Lower lobe of right lung (tissue), 2 donors: Measurements from ENCODE around the gene RAPH1. TPM values are rescaled to one million over a fixed set of nuclear protein-coding genes. Genes with fewer than 3 reads are reported as not detected.
"Not testable (repeated sequence)": the region's sequence is repeated elsewhere in the genome, so short reads cannot be mapped to it uniquely, and the experiment has no call there.

ENCODE experiments used
- ATAC-seq, 2 donors: fragments of 200-7000 bp; cut with Tn5 transposase; one replicate each; pipeline ENCODE4 v1.9.1; 2020 to 2022; ENCODE audit warnings: mild to moderate bottlenecking in 2 of 2, moderate library complexity in 2 of 2
- DNase-seq: peaks from one replicate; pipeline ENCODE4 v3.0.0-alpha.2; 2020
- H3K27ac ChIP-seq: fragments of 200-600 bp; one replicate; pipeline ENCODE4 v1.8.0; 2022
- H3K27me3 ChIP-seq: fragments of 200-600 bp; one replicate; pipeline ENCODE4 v1.8.0; 2022; ENCODE audit warnings: low read depth
- H3K36me3 ChIP-seq: fragments of 200-600 bp; one replicate; pipeline ENCODE4 v1.8.0; 2022; ENCODE audit warnings: mild to moderate bottlenecking
- H3K4me1 ChIP-seq: fragments of 200-600 bp; one replicate; pipeline ENCODE4 v1.8.0; 2022
- H3K4me3 ChIP-seq: fragments of 200-600 bp; one replicate; pipeline ENCODE4 v1.8.0; 2022; ENCODE audit warnings: mild to moderate bottlenecking
- H3K9me3 ChIP-seq: fragments of 200-600 bp; one replicate; pipeline ENCODE4 v1.8.0; 2022
- intact Hi-C: fragments of 100-400 bp; cut with DNase I; formaldehyde crosslinking; loops from one replicate; pipeline ENCODE4 v1.11.0; 2022
- total RNA-seq: library from RNA; stranded (reverse); fragmentation: NEBNext Ultra II Directional; extraction: Animal tissue kit (Norgen Biotek cat#: 25700); gene quantifications from one replicate; pipeline ENCODE4 v1.2.1, GENCODE V29; 2021
- TF ChIP-seq, protein P1 (sequence below): fragments of 200-600 bp; IDR thresholded peaks from one replicate; pipeline ENCODE4 v1.8.0; 2022; ENCODE audit warnings: antibody characterized with exemption, mild to moderate bottlenecking
- donor health status: DM: no; HTN: yes; CAD: no; lungs with severe emphysema.

Gene RAPH1
- total RNA-seq, 1 donor from 2014 or later = 63.8 TPM

DNA sequence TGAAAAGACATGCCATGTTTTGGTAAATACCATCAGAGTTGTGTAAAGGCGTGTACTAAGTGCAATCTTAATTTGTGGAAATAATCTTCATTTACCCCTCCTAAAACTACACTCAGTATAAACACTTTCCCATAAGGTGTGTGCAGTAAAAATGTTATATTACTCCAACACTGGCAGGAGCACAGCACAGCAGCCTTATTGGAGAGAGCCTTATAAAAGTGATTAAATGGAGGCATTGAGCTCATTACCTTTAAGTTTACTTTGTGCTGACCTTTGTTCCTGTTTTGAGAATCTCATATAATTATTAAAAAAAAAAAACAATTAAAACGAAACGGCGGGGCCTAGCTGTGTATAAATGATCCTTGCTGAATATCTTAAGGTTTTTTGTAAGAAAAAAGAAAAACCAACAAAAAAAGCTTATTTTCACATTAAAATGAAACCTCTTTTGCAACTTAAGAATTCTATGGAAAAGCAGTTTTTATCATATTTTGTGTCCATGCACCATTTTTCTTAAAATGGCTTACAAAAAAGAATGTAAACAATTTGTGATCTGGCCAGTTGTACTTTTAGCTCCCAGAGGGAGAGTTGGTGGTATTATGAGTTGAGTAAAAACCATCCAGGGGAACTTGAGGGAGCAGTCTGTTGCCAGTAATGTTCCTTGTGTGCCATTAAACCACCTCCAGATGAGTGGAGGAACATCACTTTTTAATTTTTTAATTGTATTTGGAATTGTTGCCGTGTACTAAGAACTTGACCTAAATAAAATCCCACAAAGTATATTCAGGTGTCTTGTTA is 103.5 kb downstream of the RAPH1 start:
- intact Hi-C loops = no loop called here
- H3K27ac ChIP-seq = no peak overlapping the region
- no peak for ATAC-seq

DNA sequence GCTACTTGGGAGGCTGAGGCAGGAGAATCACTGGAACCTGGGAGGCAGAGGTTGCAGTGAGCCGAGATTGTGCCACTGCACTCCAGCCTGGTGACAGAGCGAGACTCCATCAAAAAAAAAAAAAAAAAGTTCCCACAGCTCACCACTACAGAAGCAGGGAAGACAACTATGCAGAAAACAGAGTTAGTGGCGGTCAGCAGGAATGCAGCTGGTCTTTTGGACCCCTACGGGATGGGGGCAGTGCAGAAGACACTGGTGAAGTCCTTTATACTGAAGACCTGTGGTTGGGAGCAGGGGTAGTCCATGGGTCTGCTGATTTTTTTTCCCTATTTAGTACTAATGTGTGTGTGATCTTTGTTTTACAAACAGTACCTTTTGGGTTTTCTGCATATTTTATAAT is 105.5 kb downstream of the RAPH1 start:
- H3K4me1 ChIP-seq, H3K27ac ChIP-seq, ATAC-seq, DNase-seq, intact Hi-C loops, H3K27me3 ChIP-seq, H3K9me3 ChIP-seq, H3K4me3 ChIP-seq: not testable (repeated sequence)
- peaks cover 15% of the 10 kb centered on the region for H3K36me3 ChIP-seq

More for the DNA sequence above, 103.5 kb downstream of the RAPH1 start:
- Histone ChIP-seq H3K27me3 (no peaks in the 10 kb centered on the region), H3K4me3 (no peak overlapping the region), H3K4me1 (no peaks in the 10 kb centered on the region), H3K36me3 (peaks cover 10% of the 10 kb centered on the region), H3K9me3 (no peaks in the 10 kb centered on the region)
- TF ChIP-seq, protein P1, sequence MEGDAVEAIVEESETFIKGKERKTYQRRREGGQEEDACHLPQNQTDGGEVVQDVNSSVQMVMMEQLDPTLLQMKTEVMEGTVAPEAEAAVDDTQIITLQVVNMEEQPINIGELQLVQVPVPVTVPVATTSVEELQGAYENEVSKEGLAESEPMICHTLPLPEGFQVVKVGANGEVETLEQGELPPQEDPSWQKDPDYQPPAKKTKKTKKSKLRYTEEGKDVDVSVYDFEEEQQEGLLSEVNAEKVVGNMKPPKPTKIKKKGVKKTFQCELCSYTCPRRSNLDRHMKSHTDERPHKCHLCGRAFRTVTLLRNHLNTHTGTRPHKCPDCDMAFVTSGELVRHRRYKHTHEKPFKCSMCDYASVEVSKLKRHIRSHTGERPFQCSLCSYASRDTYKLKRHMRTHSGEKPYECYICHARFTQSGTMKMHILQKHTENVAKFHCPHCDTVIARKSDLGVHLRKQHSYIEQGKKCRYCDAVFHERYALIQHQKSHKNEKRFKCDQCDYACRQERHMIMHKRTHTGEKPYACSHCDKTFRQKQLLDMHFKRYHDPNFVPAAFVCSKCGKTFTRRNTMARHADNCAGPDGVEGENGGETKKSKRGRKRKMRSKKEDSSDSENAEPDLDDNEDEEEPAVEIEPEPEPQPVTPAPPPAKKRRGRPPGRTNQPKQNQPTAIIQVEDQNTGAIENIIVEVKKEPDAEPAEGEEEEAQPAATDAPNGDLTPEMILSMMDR = no peak
- no peak for DNase-seq

DNA sequence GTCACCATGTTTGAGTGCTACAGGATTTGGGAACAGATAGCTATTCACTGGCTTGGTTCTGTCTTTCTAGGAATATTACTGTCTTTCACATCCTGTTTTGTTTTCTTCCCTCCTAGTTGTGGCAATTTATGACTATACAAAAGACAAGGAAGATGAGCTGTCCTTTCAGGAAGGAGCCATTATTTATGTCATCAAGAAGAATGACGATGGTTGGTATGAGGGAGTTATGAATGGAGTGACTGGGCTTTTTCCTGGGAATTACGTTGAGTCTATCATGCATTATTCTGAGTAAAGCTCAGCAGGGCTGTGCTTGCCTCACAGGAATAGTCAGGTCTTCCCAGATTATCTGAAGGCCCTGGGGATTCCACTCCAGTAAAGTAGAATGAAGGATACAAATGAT is 108.0 kb downstream of the RAPH1 start:
- no peak for ATAC-seq

DNA sequence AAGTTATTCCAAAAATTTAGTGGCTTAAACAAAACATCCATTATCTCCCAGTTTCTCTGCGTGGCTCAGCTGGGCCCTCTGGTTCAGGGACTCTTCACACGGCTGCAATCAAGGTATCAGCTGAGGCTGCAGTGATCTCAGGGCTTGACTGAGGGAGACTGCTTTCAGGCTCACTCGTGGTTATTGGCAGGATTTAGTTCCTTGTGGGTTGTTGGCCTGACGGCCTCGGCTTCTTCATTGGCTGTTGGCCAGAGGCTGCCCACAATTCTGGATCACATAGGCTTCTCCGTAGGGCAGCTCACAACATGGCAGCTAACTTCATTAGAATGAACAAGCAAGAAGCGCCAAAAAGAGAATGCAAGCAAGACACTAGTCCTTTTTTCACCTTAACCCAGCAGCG is 116.8 kb downstream of the RAPH1 start:
- TF ChIP-seq, protein P1 = no peak
- no peaks in the 10 kb centered on the region for H3K4me1 ChIP-seq
- H3K9me3 ChIP-seq = no peaks in the 10 kb centered on the region
- no peaks in the 10 kb centered on the region for H3K27me3 ChIP-seq
- no peak for DNase-seq
- intact Hi-C loops = no loop called here
- no peak overlapping the region for H3K4me3 ChIP-seq
- ATAC-seq = no peak
- H3K36me3 ChIP-seq = peaks cover 39% of the 10 kb centered on the region
- no peak overlapping the region for H3K27ac ChIP-seq

More for the DNA sequence above, 108.0 kb downstream of the RAPH1 start:
- no peaks in the 10 kb centered on the region for H3K9me3 ChIP-seq
- no peaks in the 10 kb centered on the region for H3K4me1 ChIP-seq
- no peak overlapping the region for H3K4me3 ChIP-seq
- H3K27me3 ChIP-seq = no peaks in the 10 kb centered on the region
- no peak for DNase-seq
- H3K36me3 ChIP-seq = peaks cover 10% of the 10 kb centered on the region
- TF ChIP-seq, protein P1 = no peak
- H3K27ac ChIP-seq = no peak overlapping the region
- intact Hi-C loops = no loop called here

DNA sequence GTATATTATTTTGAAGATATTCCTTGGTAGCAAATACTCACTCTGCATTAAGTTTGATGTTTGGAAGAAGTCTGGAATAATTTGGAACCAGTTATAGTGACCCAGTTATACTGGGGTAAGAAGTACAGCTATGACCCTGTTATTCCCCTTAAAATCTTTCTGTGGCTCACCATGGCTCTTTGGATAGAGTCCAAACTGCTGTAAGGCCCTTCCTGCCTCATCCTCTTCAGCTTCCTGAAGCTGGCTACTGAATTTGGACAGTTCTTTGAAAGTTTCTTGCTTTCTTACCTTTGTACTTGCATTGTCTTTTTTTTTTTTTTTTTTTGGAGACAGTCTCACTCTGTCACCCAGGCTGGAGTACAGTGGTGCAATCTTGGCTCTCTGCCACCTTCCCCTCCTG is 121.3 kb downstream of the RAPH1 start:
- TF ChIP-seq, protein P1 = no peak
- ATAC-seq = no peak
- Histone ChIP-seq H3K4me1 (peaks cover 11% of the 10 kb centered on the region), H3K4me3 (no peak overlapping the region), H3K27me3 (no peaks in the 10 kb centered on the region), H3K9me3 (no peaks in the 10 kb centered on the region), H3K27ac (no peak overlapping the region), H3K36me3 (peaks cover 31% of the 10 kb centered on the region)
- no peak for DNase-seq
- intact Hi-C loops = no loop called here

DNA sequence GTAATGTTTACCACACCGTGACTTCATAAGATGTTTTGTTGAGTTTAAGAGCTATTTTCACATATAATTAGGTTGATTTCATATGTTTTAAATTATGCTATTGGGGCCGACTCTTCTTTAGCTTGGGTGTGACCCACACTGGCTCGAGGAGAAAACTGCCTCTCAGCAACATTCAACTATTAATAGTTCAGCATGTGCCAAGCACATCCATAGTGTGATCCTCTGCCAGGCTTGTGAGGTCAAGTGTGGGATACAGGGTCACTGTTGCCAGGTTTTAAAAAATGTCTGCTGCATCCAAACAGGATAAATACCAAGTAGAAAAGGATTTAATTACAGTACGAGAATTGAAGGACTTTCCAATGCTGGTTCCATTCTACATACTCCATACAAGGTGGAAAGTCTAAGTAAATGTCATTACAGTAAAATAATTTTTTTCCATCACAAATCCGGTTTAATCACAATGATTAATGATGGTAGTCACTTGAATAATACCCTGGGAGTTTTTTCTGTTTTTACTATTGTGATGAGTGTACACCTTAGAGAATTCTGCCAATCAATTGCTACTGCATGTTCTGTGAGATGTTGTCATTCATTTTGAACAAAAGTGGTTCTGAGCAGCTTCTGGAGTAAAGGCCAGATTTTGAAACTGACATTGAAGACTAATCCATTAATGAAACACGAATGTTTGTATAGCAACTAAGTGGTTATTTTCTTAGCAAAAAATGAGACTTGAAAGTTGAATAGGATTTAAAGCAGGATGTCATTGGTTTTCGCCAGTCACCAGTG is 122.4 kb downstream of the RAPH1 start:
- Histone ChIP-seq H3K36me3 (peaks cover 28% of the 10 kb centered on the region), H3K4me3 (no peak overlapping the region), H3K4me1 (peaks cover 11% of the 10 kb centered on the region), H3K27me3 (no peaks in the 10 kb centered on the region), H3K9me3 (no peaks in the 10 kb centered on the region), H3K27ac (no peak overlapping the region)
- no peak for ATAC-seq
- DNase-seq = no peak
- TF ChIP-seq, protein P1 = no peak
- intact Hi-C loops = no loop called here
